Right renal cortex interstitium (tissue), 3 donors: ENCODE data around the gene A1BG. TPM values are rescaled to one million over a fixed set of nuclear protein-coding genes. Genes with fewer than 3 reads are reported as not detected.

ENCODE experiments used
- DNase-seq, 3 donors: peaks; one replicate each; pipeline ENCODE4 v3.0.0-alpha.2; 2013; ENCODE audit warnings: low read depth in 3 of 3, low spot score in 2 of 3
- polyA plus RNA-seq, 3 donors: library from polyadenylated mRNA; unstranded; fragments of 120-200 nt; gene quantifications; one replicate each; pipeline ENCODE4 v1.2.1, GENCODE V29; 2013; ENCODE audit not compliant: insufficient read length in 3 of 3

A1BG gene
- under 1 TPM; 0.60 to 0.79 (median 0.76) TPM for polyA plus RNA-seq

DNA sequence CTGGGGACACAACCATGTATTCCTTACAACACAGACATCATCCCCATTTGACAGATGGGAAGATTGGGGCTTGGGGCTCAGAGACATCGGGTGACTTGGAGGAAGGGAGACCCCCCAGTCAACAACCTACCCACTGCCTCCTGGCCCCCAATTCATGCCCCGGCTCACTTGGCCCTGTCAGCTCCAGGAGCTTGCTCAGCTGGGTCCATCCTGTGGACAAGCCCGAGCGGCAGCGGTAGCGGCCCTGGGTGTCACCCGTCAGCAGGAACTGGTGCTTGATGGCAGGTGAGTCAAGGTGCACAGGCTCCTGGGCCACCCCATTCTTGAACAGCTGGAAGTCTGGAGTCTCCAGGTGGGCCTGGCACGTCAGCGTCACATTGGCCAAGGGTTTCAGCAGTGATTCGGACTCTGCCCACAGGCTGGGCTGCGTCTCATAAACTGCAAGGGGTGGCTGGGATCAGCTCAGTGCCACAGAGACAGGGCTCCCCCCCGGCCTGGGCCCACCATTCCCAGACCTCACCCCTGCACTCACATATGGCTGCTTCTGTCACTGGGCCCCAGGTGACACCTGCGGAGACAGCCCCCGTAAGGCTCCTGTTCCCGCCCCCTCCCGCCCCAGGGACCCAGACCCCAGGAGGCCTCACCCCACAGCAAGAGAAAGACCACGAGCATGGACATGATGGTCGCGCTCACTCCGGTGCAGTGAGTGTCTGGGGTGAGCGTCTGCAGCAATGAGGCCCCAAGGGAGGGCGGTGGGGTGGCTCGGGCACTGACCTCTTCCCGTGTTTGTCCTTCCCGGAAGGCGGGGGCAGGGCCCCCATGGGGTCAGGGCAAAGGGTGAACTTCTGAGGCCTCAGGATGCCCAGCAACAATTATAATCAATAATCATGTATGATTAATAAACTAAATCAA, at the start of gene A1BG:
Gene A1BG (minus strand): TSS at position 733 of the 912 bp plus-strand sequence. CDS start 55 bp downstream, at position 678.
- no peak for DNase-seq

GRCh38 chr19:58401840-58402421, 48.6 kb upstream of the A1BG start:
- DNase-seq, result no peak

DNA sequence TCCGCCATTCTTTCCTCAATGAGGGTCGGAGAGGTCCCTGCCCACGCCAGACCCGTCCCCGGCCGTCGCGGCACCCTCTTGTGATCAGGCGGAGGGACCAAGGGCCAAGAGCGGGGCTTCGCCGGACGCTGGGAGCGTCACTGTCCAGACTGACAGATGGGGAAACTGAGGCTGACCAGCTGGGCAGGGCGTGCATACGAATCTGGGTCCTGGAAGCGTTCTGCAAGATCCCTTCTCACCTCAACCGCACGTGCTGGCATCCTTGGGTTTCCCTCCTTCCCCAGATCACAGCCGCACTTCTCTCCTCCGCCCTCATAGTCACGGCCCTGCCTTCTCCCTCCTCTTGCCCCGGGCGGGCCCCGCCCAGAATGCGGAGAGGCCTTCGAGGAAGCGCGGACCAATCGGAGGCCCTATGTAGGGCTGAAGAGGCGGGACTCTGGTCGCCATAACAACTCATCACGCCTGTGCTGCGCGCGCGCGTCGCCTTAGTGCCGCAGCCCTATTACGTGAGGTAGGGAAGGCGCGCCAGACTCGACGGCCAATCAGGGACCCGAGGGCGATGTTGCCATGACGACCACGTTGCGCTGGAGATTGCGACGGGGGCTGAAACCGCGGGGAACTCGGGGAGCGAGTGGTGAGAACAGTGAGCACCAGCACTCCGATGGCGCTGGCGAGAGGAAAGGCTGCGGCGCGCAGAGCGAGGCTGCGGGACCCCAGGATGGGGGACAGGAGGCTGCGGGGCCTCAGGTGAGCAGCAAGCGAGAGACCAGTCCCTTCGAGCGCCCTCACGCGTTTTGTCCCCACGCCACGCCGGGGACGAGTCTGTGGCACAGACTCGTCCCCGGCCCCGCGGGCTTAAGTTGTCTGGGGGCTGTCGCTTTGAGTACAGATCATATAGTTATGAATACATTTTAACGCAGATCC, 47.9 kb upstream of the A1BG start:
- peak; percentile 97 to 98 (median 98) for DNase-seq

- DNase-seq, result no peak
These were observed 47.1 kb upstream of the A1BG start for GRCh38 chr19:58400316-58400915.

GRCh38 chr19:58399903-58400302, 46.6 kb upstream of the A1BG start:
- no peak for DNase-seq

GRCh38 chr19:58398545-58398944, 45.3 kb upstream of the A1BG start:
- no peak for DNase-seq

DNA sequence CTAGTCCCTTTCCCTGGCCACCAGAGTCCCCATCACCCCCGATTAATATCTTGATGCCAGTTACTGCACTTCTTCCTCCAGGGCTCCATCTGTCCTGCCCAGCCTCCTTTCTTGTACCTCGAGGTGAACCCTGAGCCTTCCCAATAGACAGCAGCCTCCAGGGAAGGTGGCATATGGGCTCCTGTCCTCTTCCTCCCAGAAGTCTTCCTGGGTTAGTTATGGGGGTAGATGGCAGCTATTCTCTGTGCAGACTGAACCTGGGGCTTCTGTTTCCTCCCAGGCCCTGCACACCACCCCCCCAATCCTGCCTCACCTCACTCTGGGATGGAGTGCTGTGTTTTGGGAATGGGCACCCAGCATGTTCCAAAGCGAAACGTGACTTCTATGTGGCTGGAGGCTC, 44.8 kb upstream of the A1BG start:
- no peak for DNase-seq

DNA sequence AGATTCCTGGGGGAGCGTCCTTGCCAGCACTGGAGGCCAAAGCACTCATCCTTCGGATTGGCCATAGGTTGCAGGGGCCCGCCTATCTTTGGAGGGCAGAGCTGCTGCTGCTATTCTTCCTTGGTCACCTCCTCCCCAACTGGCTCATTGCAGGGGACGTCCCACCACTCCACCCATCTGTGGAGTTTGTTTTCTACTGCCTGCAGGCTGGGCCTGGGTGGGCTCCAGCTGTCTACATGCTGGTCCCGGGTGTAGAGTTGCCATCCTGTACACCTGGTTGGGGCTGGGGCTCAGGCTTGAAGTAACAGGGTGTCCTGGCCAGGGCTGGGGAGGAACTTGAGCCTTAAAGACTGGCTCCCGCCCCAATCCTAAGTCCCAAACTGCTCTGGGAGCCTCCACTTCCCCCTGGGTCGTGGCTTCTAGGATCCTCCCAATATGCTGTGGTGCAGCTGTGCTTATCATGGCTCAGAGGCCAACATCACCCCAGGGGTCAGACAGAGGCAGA, 44.3 kb upstream of the A1BG start:
- DNase-seq, result no peak

- DNase-seq, result no peak
These were observed 43.6 kb upstream of the A1BG start for GRCh38 chr19:58396691-58397532.

DNA sequence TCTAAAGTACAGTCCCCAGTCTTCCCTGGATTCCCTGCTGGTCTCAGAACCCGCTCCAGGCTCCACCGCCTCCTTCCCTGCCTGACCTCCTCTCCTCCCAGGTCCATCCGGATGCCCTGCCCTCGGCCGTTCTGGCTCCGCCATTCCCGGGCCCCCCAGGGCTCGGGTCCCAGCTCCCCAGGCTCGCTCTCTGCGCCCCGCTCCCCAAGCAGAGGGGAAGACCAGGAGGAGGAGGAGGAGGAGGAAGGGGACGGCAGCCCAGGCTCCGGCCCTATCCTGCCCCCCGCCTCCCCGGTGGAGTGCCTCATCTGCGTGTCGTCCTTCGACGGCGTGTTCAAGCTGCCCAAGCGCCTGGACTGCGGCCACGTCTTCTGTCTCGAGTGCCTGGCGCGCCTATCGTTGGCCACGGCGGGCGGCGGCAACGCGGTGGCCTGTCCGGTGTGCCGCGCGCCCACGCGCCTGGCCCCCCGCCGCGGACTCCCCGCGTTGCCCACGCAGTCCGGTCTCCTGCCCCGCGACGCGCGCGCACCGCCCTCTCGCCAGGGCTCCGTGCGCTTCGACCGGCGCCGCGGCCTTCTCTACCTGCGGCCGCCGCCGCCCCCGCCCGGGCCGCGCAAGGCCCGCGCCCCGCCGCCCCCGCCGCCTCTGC, 42.8 kb upstream of the A1BG start:
- no peak for DNase-seq

GRCh38 chr19:58395220-58395978, 42.1 kb upstream of the A1BG start, which contains the start of gene RNF225:
TSS of gene RNF225 (plus strand) at chr19:58395656. CDS start at chr19:58396090, 434 bp downstream.
- no peak for DNase-seq

GRCh38 chr19:58394821-58395219, 41.5 kb upstream of the A1BG start:
- no peak for DNase-seq

DNA sequence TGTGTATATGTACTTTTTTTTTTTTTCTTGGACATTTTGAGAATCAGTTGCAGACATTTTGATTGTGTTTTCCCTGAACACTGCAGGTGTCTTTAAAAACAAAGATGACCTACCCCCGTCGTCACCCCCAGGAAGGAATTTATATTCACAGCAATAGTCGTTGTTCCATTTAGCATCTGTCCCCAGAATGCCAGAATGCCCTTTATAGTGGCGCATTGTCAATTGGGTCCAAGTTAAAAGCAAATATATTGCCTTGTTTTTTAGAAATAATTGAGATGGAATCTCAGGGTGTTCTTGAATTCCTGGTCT, 40.4 kb upstream of the A1BG start:
- DNase-seq, result no peak

GRCh38 chr19:58392945-58393724, 39.8 kb upstream of the A1BG start:
- no peak for DNase-seq

- DNase-seq, result no peak
These were observed 34.9 kb upstream of the A1BG start for GRCh38 chr19:58388175-58388526.

GRCh38 chr19:58387338-58388174, 34.3 kb upstream of the A1BG start:
- DNase-seq, result no peak
